GM19025 (cell line): Measurements from ENCODE around the gene ANXA11.
"Not testable (repeated sequence)": the region's sequence is repeated elsewhere in the genome, so short reads cannot be mapped to it uniquely, and the experiment has no call there.

Experiments
- ATAC-seq: cut with Tn5 transposase; IDR thresholded peaks from one replicate; pipeline ENCODE4 v1.9.1; 2021; ENCODE audit warnings: mild to moderate bottlenecking, low read depth, moderate library complexity; ENCODE audit not compliant: unreplicated experiment

ANXA11 gene

DNA sequence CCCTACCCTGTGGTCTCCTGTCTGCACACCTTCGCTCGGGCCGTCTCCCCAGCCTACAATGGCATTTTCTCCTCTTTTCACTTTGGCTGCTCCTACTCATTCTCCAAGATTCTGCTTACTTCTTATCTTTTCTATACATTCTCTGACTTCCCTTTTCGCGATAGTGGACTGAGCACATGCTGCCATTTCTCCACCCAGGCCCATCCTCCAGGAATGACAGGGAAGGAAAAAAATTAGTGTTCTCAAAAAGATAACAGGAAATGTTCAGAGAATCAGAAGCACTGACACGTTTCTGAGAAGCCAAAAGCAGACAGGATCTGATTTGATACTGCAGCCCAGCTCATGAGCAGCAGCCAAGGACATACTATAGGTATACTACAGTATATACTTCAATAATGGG lies 6.4 kb upstream of the ANXA11 start:
- ATAC-seq: no peak

DNA sequence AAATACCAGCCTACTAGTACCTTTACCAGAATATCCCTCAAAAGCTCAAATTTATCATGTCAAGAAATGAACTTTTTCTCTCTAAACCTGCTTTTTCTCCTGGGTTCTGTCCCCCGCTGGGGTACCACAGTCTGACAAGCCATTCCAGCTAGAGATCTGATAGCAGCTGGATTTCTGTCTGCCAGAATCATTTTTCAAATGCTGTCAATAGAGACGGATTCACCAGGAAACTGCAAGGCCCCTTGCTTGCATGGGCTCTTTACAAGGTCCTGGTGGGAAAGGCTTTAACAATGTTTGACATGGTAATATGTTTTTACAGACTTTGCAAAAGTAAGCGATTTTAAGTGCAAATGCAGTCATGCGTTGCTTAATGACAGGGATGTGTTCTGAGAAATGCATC lies 4.9 kb upstream of the ANXA11 start:
- ATAC-seq: no peak

DNA sequence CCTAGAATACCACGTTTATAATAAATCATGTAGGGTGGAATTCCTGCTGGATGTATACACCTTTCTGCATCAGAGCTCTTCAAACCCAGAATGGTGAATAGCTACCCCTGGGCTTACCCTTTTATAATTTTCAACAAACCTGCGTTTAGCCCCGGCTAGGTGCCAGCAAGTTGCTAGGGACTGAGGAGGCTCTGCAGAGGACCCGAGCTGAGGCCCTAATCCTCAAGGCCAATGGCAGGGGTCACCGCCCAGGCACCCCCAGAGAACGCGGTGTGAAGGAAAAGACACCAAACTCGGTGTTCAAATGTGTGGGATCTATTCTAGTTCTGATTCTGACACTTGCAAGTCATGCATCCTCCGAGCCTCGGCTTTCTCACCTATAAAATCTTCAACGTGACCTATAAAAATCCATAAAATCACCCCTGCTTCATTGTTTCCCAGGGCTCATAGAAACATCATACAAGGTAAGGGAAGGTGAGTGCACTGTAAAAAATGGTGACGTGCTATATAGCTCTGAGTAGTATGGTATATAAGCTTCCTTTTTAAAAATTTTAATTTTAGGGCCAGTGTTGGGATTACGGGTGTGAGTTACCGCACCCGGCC lies 2.5 kb upstream of the ANXA11 start:
- no peak for ATAC-seq

DNA sequence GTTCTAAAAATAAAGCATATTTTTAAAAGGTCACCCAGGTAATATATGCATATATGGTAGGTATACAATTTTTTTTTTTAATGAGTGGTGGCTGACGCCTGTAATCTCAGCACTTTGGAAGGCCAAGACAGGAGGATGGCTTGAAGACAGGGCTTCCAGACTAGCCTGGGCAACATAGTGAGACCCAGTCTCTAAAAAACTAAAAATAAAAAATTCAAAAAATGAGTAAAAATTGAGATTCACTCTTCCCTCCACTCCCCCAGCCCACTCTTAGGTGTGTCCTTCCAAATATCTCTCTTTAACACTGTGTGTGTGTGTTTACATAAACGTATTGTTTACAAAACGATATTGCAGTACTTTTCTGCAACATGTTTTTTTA lies 929 bp upstream of the ANXA11 start:
- no peak for ATAC-seq

DNA sequence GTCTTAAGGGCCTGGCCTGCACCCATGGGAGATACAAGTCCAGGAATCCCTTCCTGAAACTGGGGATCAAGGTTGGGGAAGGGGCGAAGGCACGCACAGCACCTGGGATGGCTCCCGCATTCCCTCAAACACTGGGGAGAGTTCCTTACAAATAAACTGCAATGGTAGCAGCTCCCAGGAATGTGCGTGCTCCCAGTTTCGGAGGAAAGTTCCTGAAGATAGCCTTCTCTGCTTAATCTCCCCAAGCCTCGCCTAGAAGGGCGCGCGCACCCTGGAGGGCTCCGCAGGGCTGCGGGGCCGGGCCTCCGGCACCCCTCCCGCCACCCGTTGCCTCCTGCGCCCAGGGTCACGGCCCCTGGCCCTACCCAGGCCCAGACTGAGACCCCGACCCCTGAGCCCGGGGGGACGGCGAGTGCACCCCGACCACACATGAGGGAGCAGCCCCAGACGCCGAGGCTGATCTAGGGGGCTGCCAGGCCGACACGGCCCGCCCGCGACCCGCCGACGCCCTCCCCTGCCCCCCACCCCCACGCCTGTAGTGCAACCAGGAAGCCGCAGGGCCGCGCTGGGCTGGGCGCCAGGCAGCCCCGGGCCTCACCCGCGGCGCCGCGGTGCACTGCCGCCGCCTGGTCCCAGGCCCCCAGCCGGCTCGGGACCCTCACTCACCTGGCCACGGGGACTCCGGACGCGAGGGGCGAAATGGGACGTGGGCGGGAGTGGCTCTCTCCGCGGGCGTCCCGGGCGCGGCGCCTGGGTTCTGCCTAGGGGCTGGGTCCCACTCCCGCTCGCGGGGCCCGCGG lies 460 bp downstream of the ANXA11 start:
- peak; percentile 23 for ATAC-seq

DNA sequence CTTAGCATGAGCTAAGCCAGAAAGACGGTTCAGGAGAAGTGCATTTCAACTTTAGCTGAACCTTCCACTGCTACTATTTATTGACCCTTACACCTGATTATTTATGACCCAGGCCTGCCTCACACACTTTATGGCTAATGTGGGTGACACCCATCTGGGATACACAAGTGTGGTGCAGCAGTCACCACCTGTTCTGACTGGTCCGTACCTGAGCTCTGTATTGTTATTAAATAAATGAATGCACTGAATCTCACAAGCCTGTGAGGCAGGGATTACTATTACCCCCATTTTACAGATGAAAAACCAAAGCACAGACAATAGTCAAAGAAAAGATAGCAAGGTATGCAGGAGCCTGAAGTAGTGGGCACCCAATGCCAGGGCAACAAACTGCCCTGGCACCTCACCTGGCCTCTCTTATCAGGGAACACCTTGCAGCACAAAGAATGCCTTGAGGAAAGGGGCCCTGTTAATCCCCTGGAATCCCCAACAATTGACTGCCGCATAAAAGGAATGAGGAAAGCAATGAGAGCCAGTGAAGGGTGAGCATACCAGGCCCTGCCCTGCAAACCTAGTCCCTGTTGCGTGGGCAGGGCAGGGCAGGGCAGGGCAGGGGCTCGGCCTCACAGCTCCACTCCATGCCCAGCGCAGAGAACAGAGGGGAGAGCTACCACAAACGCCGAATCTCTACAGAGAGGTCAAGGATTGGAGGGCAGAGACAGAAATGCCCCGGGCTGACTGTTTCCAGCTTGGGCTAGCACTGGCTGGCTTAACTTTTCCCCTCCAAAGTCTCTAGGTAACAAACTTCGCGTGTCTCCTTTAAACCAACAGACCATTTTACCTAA lies 1.3 kb downstream of the ANXA11 start:
- no peak for ATAC-seq

DNA sequence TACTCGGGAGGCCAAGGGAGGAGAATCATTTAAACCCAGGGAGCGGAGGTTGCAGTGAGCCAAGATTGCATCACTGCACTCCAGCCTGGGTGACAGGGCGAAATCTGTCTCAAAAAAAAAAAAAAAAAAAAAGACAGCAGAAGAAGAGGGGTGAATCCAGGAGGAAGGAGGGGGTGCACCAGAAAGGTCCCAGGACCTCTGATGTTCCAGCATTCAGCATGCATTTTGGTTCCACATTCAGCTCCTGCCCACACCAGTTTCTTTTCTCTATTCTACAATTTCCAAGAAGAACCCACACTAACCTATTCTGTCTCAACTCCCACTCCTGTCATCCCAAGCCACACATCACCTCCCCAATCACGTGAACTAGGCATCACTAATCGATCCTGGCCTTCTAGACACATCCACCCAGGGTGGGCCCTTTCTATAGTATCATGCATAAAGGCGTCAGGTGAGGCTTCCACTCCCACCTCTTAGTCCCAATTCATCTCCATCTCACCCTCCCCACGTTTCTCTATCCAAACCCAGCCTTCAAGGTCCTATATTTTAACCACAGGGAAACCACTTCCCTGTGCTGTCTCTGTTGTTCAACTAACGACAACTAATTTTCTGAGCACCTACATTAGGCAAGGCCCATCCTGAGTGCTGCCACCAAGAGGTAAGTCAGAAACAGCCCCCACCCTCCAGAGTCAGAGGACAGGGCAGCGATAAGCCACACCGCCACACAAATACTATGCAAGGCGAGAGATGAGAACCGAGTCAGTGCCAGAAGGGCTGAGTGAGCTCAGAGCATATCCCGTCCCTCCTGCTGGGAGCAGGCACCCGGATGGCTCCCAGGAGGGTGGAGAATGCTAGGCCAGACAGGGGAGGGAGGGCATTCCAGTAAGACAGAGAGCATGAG lies 2.2 kb downstream of the ANXA11 start:
- ATAC-seq: peak; percentile 35

DNA sequence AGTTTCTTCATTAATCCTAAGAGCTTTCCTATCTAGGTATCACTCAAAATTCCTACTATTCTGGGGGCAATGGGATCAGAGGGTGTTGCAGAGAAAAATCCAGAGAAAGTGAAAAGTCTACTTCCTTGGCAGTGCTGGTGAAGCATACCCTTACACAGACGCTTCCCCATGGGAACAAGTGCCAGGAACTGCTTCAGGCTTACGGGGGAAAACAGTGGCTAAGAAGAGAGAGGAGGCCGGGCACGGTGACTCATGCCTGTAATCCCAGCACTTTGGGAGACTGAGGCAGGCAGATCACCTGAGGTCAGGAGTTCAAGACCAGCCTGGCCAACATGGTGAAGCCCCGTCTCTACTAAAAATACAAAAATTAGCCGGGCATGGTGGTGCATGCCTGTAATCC lies 2.8 kb downstream of the ANXA11 start:
- ATAC-seq: not testable (repeated sequence)

DNA sequence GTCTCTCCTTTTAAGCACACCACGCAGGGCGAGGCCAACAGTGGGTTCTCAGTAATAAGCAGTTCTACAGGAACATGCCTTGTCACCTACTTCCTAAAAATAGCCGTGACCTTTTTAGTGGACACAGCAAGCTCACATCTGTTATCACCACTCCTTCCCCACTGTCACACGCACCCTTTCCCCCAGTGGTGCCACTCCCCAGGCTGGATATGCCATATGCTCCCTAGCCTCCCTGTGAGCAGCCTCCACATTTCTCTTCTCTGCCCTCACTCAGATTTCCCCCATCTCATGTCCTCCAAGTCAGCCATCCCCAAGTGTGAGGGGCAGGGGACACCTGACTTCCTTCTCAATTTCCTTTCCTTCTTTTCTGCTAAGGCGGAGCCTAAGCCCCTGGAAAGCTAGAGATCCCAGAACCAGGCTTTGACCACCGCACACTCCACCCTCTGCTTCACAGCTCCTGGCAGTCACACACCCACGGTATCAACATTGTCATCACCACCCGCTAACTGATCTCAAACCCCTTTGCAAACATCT lies 3.7 kb downstream of the ANXA11 start:
- ATAC-seq: no peak

DNA sequence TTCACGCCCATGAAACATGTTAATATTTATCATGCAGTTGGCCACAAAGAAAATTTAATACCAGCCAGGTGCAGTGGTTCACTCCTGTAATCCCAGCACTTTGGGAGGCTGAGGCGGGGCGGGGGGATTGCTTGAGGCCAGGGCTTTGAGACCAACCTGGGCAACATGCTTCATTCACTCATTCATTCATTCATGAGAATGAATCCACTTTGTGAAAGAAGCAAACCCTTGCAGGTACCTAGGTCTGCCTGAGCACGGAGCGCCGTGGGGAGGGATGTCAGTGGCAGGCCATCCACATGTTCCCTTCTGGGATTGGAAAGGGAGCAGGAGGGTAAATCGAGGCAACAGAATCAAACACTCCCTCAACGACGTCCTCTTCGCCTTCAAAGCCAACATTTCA lies 4.7 kb downstream of the ANXA11 start:
- no peak for ATAC-seq

DNA sequence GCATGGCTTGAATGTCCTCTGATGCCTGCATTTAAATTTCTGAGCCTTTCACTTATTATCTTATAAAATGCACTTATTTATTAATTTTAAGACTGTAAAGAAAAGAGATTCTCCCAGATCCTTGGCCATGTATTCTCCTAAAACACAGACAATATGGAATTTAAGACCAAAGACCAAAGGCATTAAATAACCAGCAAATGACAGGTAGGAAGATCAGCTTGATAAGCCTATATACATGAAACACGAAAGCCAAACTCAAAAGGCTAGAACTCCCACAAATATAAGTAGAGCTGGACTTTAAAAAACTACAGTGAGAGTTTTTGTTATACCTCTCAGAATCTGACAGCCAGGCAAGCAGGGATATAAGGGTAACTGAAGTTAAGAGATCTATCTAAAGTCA lies 5.1 kb downstream of the ANXA11 start:
- no peak for ATAC-seq

DNA sequence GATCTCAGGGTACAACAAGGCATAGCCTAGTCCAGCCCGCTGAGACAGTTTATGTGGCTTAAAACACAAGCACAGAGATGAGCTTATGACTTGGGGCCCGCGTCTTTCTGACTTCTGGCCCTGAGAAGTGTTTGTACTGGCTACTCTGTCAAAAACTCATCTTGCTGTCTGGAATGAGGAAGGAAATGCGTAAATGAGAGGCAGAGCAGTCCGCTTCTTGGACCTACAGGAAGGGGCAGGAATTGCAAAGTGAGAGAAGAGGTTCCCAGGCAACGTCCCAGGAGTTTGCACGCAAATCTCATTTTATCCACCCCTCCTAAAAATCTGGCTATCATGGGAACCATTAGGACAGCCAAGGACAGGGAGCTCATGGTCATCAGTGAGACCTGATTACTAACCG lies 5.5 kb downstream of the ANXA11 start:
- ATAC-seq: no peak

DNA sequence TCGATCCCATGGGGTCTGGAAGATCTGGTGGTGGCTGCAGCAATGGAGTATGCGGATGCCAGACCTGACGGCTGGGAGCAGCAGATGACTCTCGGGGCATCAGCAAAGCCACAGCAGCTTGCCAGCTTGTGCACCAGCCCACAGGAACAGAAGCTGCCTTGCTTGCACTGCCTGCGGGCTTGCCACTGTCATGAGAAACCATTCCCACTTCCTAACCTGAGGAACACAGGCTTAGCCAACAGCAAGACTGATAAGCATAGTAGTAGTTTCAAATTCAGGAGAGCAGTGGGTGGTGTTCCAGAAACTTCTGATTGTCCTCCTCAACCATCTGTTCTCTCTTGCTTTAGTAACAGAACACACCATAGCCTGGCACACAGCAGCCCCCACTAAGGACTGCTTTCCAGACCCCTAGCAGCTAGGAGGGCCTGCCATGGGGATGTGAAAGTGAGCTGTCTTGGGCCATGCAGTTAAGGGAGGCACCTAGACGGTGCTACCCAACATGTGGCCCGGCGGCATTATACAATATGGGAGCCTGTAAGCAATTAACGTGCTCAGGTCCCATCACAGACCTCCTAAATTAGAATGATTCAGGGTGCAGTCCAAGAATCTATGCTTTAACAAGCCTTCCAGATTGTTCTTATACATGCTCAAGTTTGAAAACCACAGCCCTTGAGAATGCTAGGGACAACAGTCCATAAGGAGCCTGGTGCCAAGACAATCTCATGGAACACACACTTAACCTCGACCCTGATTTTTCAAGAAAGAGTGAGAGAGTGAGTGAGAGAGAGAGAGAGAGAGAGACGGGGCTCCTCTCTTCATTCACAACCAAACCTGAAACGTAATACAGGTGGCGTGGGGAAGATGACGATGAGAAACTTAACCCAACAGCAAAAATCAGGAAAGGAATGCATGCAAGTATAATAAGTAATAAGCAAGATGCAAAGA lies 7.1 kb downstream of the ANXA11 start:
- ATAC-seq: no peak

DNA sequence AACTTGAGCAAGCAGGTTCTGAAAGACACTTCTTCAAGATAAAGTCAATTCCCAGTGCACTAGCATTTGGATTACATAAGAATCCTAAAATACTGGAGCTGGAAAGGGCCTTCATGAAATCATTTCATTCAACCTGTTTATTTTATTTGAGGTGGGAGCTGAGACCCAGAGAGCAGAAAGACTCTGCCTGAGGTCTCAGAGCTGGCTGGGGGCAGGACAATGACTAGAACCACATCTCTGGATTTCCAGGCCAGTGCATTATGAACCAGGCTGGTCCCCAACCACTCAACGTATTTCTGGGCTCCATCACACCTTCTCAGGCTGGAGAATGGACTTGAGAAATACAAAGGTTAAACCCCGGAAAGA lies 8.4 kb downstream of the ANXA11 start:
- no peak for ATAC-seq

DNA sequence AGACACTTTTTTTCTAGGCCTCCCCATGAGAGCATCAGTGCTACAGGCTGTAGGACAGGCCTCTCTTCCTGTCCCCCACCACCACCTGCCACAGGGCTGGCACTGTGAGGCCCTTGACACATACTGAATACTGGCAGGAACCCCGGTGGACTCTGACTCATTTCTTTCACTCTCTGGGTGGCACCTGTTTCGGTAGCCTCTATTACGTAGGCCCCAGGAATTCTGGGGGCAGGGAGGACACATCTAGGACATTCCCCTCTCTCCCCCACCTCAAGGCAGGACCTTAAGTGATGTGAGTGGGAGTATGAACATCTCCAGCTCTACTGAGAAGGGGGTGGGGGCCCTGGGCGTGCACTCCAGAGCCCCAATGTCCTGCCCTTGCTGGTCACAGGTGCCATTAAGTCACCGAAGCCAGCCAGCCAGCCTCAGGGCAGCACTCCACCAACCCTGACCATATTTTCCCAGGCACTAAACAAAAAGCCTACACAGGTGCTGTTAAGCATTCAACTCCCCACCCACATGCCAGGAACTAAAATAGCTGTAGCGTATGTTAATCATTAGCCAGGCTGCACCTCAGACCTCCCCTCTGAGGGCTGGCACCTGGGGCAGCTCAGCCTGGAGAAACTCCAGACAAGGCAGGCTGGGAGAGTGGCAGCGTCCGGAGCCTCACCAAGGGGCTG lies 8.9 kb downstream of the ANXA11 start:
- peak; percentile 81 for ATAC-seq

DNA sequence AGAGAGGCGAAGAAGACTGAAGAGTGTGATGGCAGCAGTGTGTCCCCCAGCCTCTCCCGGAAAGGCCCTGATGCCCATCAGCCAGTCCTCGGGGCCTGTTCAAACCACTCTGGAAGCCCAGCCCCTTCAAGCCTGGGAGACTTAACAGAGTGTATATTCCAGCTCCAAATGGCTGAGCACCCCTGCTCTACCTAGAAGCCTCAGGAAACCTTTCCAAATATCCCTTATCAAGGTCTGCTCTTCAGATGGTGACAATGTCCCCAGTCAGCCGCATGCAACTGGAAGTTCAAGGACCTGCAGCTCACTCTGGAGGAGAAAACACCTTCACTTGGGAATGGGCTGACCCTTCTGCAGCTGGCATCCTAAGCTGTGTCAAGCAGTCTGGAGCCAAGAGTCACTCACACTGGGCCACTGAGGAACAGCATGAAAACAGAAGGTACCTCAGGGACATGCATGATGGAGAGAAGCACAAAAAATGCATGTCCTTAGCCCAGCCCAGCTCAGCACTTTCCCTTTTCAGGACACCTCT lies 10.2 kb downstream of the ANXA11 start:
- no peak for ATAC-seq

DNA sequence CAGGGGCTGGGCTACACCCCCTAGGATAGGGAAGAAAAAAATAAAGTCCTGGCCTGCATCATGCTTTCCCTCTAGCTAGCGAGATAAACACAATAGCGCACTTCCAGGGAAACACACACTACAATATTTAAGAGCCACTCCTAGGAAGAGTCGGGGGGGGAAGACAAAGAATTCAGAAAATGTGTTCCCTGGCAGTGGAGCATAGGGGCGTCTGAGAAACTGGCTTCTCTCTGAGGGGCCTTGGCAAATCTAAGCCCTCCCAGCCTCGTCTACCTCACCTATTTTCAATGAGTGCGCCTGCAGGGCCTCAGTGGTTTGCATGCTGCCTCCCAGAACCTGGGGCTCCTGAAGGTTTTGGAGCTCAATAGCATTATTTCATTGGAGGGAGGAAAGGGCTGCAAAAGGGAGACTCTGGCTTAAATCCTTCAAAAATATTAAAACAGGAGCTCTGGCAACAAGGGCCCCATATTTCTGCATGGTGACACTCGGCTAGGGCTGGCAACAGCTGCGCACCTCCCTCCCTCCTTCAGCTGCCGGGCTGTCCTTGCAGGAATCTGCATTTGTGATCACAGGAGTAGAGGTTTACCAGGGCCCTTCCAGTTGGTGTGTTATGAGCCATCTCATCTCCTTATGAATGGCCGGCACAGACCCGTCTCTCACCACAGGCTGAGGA lies 10.8 kb downstream of the ANXA11 start:
- no peak for ATAC-seq

DNA sequence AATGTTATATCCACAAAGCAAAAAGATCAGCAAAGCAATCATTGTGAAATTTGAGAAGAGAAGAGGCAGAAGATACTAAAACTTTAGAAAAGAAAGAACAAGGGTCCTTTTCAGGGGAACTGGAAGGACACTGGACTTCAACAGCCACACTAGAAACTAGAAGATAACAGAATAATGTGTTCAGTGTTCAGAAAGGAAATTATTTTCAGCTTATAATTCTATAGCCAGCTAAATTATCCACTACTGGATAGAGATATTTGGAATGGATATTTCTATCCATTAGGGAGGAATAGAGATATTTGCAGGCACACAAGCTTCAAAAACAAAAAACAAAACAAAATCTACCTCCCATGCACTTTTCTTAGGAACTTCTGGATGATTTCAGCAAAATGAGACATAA lies 12.8 kb downstream of the ANXA11 start:
- ATAC-seq: no peak
